GM21447 (cell line): Measurements from ENCODE around the gene GPR135.

Experiments
- ATAC-seq: cut with Tn5 transposase; IDR thresholded peaks from one replicate; pipeline ENCODE4 v1.9.1; 2021; ENCODE audit not compliant: unreplicated experiment

GPR135 gene

DNA sequence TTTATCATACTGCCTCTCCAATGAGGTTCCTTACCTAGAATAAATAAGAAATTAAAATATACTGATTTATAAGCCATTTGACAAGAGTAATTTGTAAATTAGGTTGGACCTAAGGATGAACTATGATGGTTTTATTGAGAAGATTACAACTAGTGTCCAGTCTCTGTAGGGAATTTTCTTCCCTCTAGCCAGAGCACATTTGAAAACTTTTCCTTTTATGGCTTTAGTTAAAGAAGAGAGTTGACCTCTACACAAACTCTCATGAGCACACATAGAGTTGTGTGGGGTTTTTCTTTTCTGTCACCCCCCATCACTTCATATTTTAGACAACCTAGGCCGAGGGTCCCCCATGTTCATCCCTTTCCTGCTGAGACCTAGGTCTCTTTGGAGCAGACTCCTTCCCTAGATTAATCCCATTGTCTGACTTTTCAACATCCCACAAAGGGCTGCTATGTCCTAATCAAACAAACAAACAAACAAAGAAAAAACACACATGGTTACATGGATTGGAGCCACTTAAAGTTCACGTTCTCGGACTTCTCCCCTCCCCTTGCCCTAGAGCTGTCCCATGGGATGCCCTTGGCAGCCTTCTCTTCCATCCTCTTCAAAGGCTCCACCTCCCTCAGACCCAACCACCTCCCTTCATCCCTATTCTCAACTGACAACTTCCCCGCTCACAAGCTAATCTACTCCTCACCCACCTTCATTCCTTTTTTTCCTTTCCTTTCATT is 40.7 kb downstream of the GPR135 start:
- no peak for ATAC-seq

DNA sequence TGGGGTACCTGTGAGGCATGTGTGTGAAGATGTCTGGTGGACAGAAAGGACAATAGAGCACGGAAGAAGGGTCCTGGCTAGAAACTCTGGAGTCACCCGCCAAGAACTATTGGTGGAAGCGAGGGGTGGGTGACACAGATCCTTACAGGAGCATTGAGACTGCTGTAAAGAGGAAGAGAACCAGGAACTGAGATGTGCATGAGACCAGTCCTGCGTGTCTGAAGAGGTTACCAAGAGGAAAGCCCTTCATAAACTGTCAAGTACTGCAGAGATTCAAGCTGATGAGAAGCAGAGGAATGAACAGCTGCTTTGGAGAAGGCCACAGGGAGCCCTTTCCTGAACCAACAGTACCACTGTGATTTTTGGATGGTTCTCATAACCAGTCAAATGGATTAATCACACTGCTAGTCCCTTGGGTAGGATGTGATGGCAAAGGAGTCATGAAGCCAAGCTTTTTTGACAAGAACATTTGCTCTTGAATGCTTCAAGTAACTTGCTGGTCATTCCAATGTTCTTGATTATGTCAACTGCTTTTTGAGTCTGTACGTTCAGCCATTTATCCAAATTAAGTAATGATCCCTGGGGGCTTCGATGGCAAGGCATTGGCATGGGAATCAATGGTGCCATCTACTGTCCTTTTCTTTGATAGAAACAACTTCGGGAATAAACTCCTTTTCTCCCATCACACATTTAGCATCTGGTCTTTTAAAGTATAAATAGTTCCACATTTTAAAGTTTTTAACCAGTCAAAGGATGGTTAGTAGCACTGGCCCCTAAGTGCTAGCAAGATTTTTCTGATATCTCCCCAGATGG is 42.9 kb downstream of the GPR135 start:
- ATAC-seq = peak; percentile 61

DNA sequence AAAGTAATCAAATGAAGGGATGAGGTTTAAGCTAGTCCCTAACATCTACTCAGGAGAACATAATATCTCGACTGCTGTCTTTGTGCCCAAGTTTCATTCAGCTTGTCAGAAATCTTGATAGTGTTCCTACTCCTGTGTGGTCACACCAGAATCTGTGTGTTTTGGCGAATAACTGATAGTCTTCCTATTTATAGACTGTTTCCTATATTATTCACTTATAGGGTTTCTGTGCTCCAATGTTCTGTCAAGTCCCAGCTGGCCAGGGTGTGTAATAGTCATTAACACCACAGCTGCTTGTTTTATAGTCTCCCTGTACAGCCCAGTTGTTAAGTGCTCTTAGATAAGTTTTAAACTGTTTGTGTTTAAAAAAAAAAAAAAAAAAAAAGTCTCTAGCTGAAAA is 45.9 kb downstream of the GPR135 start:
- ATAC-seq = no peak

DNA sequence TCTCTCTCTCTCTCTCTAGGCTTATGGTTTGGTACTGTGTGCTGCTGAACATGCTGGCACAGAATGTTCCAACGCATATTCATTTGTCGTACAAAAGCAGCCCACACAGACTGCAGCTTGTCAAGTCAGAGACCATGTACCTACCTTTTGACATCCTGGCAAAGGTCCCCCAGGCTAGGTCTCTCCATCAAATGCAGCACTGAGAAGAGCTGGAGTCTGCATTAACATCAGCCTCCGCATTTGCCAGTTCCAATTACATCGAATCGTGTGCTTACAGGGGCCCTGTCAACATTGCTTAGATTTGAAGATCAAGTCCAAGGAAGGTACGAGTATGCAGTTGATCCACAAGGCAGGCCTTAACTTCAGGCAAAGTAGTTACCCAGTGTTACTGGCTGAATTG is 47.9 kb downstream of the GPR135 start:
- ATAC-seq = no peak

DNA sequence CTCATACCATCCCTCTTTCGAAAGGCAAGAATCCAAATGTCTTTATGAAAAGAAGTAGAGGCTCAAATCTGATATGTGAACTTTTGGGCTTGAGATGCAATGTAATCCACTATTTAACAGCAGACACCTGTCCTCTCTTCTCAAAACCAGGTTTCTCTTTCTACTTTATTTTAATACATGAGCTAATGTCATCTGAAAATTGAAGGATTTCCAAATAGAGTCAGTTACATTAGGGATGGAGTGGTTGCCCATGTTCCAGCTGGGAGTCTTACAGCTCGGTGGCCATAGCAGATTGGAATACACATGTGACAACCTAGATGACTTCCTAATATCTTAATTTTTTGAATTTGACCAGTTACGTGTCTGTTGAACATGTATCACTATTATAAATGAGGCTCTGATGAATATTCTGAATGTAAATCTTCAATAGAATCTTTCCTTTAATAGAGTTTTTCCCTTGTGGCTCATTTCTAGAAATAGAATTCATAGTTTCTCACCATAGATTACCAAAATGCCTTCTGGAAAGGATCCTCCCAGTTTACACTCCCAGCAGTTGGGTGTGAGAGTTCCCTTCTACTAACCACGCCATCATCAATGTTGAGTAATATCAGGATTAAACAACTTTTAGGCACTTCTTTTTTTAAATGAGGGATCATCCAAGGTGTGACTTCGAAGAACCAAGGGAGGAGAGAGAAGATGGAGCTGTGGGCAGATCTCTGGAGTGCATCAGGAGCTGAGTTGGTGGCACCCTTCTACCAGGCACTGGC is 49.2 kb downstream of the GPR135 start:
- ATAC-seq = no peak
